T-helper 2 cell treated with Interferon-gamma antibody and Interleukin-4, amounts not matched to agents 100 ng/mL and 5 ng/mL, for 36 hours (primary cell): ENCODE measurements around the gene SECTM1. TPM values are rescaled to one million over a fixed set of nuclear protein-coding genes. Genes with fewer than 3 reads are reported as not detected.

Experiments used
- intact Hi-C: fragments of 100-400 bp; cut with micrococcal nuclease; formaldehyde crosslinking; loops from one replicate; pipeline ENCODE4 v1.15.1; 2023
- total RNA-seq: library from RNA; stranded (reverse); gene quantifications from 2 replicates; pipeline ENCODE4 v1.2.3, GENCODE V29; 2022

The SECTM1 gene
- total RNA-seq, 1 donor from 2014 or later: 3.4 TPM

DNA sequence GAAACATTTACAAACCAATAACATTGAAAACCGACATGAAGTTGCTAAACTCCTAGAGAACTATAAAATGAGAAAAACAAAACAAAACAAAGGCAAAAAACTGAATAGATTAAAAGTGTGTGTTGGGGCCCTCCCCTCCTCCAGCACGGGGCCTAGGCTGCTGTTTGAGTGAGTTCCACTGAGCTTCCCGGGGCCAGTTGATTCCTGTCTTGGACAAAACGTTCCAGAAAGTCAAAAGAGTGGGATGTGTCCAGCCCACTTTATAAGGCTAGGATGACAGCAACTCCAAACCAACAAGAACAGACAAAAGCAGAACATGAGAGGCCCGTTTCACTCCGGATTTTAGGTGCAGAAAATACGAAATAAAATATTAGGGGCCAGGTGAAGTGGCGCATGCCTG, 48.4 kb downstream of the SECTM1 start:
- intact Hi-C loops: no loop called here

DNA sequence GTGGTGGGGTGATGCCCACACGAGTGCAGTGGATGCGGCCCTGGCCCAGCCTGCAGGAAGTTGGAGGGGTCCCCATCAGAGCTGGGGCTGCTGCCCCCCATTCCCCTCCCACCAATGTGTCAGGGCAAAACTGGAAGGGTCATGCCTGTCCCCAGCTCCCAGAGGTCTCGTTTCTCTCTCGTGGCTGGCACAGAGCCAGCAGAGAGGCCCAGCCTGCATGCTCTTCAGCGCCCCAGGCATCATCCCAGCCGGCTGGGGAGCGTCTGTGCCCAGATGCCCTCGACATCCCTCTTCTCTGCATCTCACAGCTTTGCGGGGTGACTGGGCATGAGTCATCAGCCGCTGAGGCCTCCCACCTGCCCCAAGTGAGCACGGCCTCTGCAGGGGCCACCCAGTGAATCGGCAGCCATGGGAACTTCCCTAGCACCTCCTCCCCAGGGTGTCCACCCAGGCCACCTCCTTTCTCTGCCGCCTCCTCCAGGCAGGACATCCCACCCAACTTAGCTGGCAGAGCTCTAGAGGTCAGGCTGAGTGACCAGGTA, 50.3 kb downstream of the SECTM1 start:
- intact Hi-C loops: no loop called here

DNA sequence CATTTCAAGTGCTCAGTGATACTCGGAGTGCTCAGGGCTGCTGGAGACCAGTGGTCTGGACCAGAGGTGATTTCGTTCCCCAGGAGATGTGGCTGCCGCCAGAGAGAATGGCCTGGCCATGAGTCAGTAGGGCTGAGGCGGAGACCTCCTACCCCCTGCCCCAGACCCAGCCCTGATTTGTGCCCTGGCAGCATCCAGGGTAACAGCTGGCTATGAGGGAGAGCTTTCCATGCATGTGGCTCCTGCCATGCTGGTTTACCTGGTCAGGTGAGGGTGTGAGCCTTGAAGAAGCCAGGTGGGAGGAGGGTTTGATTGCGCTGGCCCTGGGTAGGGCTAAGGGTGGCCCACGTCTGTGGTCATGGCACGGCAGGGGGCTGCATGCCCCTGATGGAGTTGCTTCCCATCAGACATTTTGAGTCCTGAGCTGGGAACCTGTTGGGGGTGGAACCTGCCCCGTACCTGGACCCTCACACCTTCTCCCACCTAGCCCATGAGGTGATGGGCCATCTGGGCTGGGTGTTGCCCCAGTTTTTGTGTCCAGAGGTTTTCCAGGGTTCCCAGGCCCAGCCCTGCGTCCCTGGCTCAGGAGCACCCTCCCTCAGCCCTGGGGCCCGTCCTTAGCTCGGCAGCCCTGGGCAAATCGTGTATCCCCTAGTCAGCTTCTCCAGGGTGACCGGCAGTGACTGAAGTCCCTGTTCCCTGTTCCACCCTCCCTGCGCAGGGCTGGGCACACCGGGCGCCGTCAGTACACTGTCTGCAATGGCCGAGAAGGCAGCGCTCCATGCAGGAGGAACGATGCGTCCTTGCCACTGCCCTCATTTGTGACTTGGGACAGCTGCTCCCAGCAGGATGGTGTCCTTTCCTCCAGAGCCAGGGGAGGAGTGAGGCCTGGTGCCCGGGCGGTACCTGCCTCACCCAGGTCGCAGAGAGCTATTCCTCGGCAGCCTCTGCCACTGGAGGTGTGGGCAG, 51.0 kb downstream of the SECTM1 start:
- intact Hi-C loops: no loop called here

DNA sequence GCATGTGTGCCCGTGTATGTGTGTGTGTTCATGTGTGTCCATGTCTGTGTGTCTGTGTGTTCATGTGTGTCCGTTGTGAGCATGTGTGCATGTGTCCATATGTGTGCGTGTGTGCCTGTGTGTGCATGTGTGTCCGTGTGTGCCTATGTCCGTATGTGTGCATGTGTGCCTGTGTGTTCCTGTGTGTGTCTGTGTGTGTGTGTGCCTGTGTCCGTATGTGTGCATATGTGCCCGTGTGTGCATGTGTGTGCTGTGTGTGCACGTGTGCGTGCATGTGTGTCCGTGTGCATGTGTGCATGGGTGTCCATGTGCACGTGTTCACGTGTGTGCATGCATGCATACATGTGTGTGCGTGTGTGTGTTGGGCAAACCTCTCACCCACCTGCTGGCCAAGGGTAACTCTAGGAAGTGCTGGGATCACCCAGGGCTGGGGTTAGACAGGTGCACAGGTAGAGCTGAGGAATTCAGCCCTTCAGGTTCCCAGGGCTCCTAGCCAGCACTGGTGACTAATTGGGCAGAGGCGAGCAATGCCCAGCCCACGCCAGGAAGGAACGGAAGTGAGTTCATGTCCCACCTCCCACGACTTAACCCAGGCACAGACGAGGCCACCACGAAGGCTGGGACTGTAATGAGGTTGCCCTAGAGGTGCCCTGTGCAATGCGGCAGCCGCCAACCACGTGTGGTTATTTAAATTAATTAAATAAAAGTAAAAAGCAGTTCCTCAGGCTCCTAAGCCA, 51.9 kb downstream of the SECTM1 start:
- intact Hi-C loops: no loop called here

DNA sequence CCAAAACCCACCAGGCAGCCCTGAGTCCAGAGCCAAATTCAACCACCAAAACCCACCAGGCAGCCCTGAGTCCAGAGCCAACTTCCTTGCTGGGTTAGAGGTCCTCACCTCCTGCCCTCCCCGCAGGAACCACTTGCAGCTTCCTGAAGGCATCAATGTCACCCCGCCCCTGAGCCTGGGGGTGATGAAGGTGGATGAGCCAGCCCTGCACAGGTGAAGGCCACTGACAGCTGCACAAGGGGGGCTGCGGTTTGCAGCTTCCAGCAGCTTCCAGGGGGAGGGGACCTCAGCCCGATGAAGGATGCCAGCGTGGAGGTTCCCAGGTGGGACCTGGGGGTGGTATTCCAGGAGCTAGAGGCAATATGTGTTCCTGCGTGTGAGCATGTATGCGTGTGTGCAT, 52.5 kb downstream of the SECTM1 start:
- intact Hi-C loops: no loop called here

DNA sequence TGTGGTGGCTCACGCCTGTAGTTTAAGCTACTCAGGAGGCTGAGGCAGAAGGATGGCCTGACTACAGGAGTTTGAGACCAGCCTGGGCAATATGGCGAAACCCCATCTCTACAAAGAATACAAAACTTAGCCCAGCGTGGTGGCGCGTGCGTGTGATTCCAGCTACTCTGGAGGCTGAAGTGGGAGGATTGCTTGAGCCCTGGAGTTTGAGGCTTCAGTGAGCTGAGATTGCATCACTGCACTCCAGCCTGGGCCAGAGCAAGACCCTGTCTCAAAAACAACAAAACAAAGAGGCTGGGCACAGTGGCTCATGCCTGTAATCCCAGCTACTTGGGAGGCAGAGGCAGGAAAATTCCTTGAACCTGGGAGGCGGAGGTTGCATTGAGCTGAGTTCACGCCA, 53.0 kb downstream of the SECTM1 start:
- intact Hi-C loops: no loop called here

DNA sequence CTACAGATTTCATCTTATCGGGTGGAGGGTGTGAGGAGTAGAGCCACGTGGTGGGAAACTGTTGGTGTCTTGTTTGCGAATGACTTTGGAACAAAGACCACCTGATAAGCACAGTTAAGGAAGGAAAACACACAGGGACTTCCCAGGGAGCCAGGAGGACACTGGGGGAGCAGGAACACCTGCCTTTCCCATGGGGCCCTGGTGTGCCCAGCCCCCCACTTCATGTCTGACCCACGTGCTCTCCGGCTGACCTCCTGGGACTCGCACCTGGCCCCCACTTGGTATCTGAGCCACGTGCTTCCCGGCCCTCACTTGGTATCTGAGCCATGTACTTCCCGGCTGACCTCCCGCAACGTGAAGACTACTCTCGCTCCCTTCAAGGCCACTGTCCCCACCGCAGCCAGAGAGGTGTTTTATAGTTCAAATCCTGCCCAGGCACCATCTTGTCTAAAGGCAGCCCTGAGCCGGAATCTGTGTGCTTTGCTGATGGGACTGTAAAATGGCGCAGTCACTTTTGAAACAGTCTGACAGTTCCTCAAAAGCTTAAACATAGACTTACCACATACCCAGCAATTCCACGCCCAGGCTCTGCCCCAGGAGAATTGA, 54.7 kb downstream of the SECTM1 start:
- intact Hi-C loops: no loop called here

DNA sequence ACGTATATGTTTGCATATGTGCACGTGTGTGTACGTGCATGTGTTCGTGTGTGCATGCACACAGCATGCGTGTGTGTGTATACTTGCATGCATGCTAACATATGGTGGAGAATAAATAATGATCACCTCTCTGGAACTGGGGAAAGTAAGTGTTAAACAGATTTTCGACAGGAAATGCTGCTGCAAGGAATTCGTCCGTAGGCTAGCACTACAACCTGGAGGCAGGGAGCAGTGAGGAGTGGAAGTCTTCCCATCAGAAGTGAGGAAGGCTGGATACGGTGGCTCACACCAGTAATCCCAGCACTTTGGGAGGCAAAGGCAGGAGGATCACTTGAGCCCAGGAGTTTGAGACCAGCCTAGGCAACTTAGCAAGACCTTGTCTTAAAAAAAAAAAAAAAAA, 55.3 kb downstream of the SECTM1 start:
- intact Hi-C loops: no loop called here

DNA sequence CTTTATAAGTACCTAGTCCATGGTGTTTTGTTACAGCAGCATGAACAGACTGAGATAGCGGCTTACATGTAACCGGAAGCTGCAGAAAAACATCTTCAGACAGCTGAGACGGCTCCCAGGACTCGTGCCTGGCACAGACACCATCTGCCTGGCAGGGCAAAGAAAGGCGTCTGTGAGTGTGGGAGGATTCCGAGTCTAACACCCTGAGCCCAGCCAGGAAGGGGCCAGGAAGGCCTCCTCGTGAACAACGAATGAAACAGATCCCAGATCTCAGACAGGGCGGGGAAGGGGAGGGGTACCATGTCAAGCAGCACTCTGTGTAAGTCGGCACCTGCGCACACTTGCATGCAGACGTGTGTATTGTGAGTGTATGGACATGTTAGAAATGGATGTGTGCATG, 55.7 kb downstream of the SECTM1 start:
- intact Hi-C loops: no loop called here

DNA sequence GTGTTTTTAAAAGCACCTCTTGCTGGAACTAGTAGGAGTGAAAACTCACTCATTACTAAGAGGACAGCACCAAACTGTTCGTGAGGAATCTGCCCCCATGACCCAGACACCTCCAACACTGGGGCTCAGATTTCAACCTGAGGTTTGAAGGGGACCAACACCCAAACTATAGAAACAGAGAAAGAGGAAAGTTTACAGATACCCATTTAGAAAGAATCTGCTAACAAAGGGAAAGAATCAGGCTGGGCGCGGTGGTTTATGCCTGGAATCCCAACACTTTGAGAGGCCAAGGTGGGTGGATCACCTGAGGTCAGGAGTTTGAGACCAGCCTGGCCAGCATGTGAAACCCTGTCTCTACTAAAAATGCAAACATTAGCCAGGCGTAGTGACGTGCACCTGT, 56.6 kb downstream of the SECTM1 start:
- intact Hi-C loops: no loop called here

DNA sequence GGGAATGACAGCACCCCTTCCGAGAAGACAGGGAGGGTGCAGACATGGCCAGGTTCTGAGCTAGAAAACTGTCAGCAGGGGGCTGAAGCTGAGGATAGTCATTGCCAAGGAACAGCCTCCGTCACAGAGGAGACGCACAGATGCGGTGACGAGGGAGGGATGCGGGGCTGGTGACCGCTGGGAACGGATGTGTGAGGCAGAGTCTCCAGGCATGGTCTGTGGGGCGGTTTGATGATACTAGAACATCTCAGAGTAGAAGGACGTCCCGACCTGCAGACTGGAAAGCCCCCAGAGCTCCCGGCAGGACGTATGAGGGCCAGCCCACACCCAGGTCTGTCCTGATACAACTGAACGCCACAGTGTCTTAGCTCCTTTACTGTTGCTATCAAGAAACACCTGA, 58.2 kb downstream of the SECTM1 start:
- intact Hi-C loops: no loop called here

DNA sequence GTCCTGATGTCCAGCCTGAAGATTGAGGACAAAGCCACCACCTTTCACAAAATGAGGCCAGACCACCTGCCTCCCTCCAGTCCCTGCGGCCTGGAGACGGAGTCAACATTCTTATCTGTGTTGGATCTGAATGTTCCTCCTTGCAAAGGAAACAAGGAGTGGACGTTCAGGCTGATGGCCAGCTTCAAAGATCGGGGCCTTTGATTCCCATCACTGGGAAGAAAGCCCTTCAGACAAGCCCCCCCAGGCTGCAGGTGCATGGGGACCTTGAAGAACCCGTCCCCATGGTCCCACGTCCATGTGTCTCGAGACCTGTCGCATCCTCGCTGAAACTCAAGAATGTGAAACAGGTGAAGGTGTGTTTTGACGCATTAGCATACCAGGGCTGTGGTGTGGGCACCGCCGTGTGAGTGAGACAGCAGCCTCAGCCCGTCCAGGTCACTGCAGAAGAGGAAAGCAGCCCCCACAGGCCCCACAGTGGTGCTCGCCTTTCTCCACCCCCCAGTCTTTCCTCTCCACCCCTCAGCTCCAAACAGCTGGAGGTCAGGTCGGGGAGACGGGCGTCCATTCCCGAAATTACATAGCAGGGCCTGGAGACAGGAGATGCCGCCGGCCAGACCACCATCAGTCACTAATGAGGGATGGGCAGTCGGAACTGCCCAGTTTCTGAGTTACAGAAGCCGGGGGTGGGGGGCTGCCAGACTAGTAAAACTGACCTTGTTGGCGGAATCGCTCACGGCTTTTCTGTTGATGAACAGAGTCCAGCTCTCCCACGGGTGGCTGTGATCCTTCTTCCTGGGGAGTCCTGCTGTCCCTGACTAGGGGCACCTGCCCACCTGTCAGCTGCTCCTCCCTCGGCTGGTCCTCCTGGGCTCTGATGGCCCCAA, 59.2 kb downstream of the SECTM1 start:
- intact Hi-C loops: no loop called here

DNA sequence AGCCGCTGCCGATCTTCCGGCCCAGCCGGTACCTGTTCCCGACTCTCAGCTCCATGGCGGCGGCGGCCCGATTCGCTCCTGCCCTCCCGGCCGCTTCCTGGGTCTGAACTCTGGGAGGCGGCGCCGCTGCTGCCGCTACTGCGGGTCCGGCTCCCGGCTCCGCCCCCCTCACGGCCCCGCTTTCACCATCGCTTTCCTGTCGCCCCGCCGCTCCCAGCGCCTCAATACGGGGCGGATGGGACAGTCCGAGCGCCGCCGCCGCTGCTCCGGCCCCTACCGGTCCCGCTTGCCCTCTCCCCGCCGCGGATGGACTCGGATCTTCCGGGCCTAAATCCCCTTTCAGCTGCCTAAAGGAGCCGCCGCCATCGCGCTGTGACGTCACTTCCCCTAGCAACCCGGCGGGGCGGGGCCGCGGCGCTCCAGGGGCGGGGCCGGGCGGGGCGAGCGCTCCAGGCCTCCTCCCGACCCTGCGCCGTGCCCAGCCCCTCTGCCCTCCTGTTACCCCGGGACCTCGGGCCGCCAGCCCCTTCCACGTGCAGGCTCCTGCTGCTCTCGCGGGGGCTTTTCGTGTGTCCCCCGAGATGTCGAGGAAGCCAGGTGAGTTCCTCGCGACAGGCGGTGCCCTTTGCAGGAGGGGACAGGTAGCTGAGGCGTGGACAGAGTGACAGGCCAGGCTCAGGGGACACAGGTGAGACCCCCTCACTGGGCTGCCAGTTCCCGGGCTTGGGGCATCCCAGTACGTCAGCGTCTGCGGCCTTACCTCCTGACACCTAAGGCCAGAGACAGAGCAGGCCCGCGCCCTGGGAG, 60.0 kb downstream of the SECTM1 start, which contains the start of gene CSNK1D:
CSNK1D (minus strand) TSS at position 374 of the 807 bp plus-strand sequence; CDS start at position 55, 319 bp downstream.
- intact Hi-C loops: loop anchor here (1.0 to 2.0 kb wide), 4 partner anchors 19 to 44 kb away; partner anchors contain the start of gene CD7

DNA sequence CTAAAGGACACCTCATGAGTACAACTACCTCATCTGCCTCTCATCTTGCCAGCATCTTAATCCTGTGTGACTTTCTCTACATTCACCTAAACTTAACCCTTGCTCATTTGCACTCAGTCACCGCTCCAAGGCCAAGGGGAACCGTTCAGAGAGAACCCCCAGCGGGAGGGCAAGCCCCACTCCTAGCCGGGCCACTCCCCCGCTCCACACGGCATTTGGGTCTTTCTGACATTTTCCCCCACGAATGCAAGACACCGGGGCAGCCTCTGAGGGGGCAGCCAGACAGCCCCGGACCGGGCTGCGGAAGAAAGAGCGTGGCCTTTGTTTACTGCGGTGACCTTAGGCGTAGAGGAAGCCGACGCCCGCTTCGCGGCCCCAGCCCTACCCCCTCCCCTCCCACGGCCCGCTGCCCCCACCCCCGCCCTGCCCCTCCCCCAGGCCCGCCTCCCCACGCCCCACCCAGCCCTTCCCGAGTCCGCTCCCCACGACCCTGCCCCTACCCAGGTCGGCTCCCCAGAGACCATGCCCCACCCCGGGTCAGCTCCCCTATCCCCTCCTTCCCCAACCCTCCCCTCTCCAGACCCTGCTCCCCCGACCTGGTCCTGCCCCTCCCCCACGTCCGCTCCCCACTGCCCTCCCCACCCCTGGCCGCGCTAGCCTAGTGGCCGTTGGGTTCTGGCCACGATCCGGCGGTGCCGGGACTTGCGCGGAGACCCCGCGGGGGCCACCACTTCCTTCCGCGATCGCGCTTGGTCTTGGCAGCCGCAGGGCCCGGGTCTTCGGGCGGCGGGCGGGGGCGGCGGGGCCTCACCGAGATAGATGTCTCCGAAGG, 60.9 kb downstream of the SECTM1 start:
- intact Hi-C loops: loop anchor here (1.0 to 2.0 kb wide), 4 partner anchors 20 to 45 kb away; partner anchors contain the start of gene CD7

DNA sequence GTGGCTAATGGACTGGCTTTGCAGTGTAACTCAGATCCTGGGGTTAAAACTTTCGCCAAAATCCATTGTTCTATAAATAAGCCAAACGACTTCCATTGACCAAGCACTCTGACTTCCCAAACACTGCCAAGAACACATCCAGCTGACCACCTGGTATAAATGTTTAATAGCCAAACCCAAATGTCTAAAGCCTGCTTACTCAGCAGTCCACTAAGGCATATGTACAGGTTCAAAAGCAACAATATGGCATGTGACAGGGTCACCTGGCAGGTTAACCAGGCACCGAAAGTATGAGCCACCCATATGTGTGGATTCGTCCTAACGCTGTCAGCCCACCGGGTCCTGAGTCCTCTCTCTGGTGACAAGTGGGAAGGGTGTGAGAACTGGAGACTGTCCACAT, 62.2 kb downstream of the SECTM1 start:
- intact Hi-C loops: no loop called here
